Measurements from ENCODE around the gene DNAAF5. TPM values are rescaled to one million over a fixed set of nuclear protein-coding genes. Genes with fewer than 3 reads are reported as not detected.

The DNAAF5 gene
- total and polyA plus RNA-seq, 2 experiments from 2014 or later = 19.0 to 23.5 TPM

GRCh38 chr7:833601-834258, 107.2 kb downstream of the DNAAF5 start:
- H4K20me1 ChIP-seq (ENCODE audit: insufficient read depth, poor library complexity, severe bottlenecking) = peaks cover 28% of the 10 kb centered on the region
- WGBS (ENCODE audit: low lambda C conversion rate, missing lambda C conversion rate) = 99% methylated on average over 8 of the region's 8 CpGs

DNA sequence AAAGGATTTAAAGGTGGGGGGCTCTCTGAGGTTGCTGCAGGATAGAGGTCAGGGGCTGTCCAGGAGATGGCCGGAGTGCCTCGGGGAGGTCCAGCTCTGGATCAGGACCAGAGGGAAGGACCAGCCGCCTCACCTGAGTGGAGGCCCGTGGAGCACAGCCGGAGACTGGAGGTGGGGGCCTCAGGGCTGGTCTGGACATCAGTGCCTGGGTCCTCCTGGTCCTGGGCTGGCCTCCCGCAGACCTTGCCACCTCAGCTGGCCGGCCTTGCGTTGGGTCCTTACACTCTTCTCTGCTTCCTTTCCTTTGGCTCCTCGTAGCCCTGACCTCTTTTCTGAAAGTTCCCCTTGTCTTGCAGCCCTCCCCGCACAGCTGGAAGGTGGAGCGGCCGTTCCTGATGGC, 107.8 kb downstream of the DNAAF5 start:
- WGBS (ENCODE audit: low lambda C conversion rate, missing lambda C conversion rate) = 97% methylated on average over 10 of the region's 12 CpGs
- Histone ChIP-seq H3K36me3 (replicated peaks; ENCODE audit: insufficient read depth, low read depth) (no peaks in the 10 kb centered on the region), H4K20me1 (ENCODE audit: insufficient read depth, poor library complexity, severe bottlenecking) (peaks cover 28% of the 10 kb centered on the region), H3K4me1 (ENCODE audit: insufficient read depth) (peaks cover 23% of the 10 kb centered on the region), H3K4me2 (no peak overlapping the region), H3K4me3 (no peak overlapping the region), H3K27ac (no peak overlapping the region), H3K9me3 (ENCODE audit: low read depth) (no peaks in the 10 kb centered on the region), H3K79me2 (peaks cover 78% of the 10 kb centered on the region), H3K9me2 (replicated peaks; ENCODE audit: insufficient read depth) (no peaks in the 10 kb centered on the region), H2AFZ (no peak overlapping the region), H3K27me3 (no peaks in the 10 kb centered on the region)
- DNase-seq (ENCODE audit: low spot score) = no peak
- TF ChIP-seq EZH2phosphoT487 (IDR thresholded peaks at IDR 0.05; ENCODE audit: low read depth, severe bottlenecking, unreplicated experiment) (no peak), EZH2 (IDR thresholded peaks at IDR 0.05; ENCODE audit: borderline replicate concordance) (no peak)
- TF ChIP-seq, protein P1, sequence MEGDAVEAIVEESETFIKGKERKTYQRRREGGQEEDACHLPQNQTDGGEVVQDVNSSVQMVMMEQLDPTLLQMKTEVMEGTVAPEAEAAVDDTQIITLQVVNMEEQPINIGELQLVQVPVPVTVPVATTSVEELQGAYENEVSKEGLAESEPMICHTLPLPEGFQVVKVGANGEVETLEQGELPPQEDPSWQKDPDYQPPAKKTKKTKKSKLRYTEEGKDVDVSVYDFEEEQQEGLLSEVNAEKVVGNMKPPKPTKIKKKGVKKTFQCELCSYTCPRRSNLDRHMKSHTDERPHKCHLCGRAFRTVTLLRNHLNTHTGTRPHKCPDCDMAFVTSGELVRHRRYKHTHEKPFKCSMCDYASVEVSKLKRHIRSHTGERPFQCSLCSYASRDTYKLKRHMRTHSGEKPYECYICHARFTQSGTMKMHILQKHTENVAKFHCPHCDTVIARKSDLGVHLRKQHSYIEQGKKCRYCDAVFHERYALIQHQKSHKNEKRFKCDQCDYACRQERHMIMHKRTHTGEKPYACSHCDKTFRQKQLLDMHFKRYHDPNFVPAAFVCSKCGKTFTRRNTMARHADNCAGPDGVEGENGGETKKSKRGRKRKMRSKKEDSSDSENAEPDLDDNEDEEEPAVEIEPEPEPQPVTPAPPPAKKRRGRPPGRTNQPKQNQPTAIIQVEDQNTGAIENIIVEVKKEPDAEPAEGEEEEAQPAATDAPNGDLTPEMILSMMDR (IDR thresholded peaks at IDR 0.05; ENCODE audit: poor library complexity) = no peak

More at GRCh38 chr7:833601-834258, 107.2 kb downstream of the DNAAF5 start:
- H3K4me3 ChIP-seq = no peak overlapping the region
- H3K27me3 ChIP-seq = no peaks in the 10 kb centered on the region
- no peaks in the 10 kb centered on the region for H3K36me3 ChIP-seq (replicated peaks; ENCODE audit: insufficient read depth, low read depth)
- no peaks in the 10 kb centered on the region for H3K9me2 ChIP-seq (replicated peaks; ENCODE audit: insufficient read depth)
- DNase-seq (ENCODE audit: low spot score) = no peak
- no peaks in the 10 kb centered on the region for H3K9me3 ChIP-seq (ENCODE audit: low read depth)
- peaks cover 84% of the 10 kb centered on the region for H3K79me2 ChIP-seq
- no peak overlapping the region for H2AFZ ChIP-seq
- no peak overlapping the region for H3K4me2 ChIP-seq
- no peak for TF ChIP-seq EZH2phosphoT487 (IDR thresholded peaks at IDR 0.05; ENCODE audit: low read depth, severe bottlenecking, unreplicated experiment)
- TF ChIP-seq EZH2 (IDR thresholded peaks at IDR 0.05; ENCODE audit: borderline replicate concordance) = no peak
- TF ChIP-seq, protein P1 (IDR thresholded peaks at IDR 0.05; ENCODE audit: poor library complexity) = no peak
- H3K27ac ChIP-seq = peak overlapping the region; percentile 95
- peaks cover 23% of the 10 kb centered on the region for H3K4me1 ChIP-seq (ENCODE audit: insufficient read depth)

DNA sequence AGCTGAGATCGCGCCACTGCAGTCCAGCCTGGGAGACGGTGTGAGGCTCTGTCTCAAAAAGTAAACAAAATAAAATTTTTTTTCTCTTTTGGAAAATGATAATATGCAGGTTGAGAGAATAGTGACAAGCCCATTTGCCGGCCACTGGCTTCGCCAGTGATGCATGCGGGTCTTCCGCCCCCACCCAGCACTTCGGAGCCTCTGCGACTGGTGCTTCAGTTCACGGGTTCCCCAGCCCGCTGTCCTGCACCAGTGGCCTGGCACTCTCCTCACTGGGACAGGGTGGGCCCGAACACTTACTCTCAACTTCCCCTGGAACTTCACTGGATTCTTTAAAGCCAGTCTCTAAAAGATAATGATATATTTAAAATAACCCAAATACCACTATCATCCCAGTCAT, 108.5 kb downstream of the DNAAF5 start:
- H3K4me2 ChIP-seq = no peak overlapping the region
- H3K36me3 ChIP-seq (replicated peaks; ENCODE audit: insufficient read depth, low read depth) = no peaks in the 10 kb centered on the region
- WGBS (ENCODE audit: low lambda C conversion rate, missing lambda C conversion rate) = 95% methylated on average over 12 of the region's 12 CpGs
- peaks cover 71% of the 10 kb centered on the region for H3K79me2 ChIP-seq
- DNase-seq (ENCODE audit: low spot score) = no peak
- no peak overlapping the region for H2AFZ ChIP-seq
- H3K27ac ChIP-seq = no peak overlapping the region
- no peak overlapping the region for H3K4me3 ChIP-seq
- peaks cover 28% of the 10 kb centered on the region for H4K20me1 ChIP-seq (ENCODE audit: insufficient read depth, poor library complexity, severe bottlenecking)
- TF ChIP-seq EZH2 (IDR thresholded peaks at IDR 0.05; ENCODE audit: borderline replicate concordance) (no peak), EZH2phosphoT487 (IDR thresholded peaks at IDR 0.05; ENCODE audit: low read depth, severe bottlenecking, unreplicated experiment) (no peak)
- TF ChIP-seq, protein P1 (IDR thresholded peaks at IDR 0.05; ENCODE audit: poor library complexity) = no peak
- no peaks in the 10 kb centered on the region for H3K9me3 ChIP-seq (ENCODE audit: low read depth)
- H3K4me1 ChIP-seq (ENCODE audit: insufficient read depth) = peaks cover 23% of the 10 kb centered on the region
- no peaks in the 10 kb centered on the region for H3K27me3 ChIP-seq
- H3K9me2 ChIP-seq (replicated peaks; ENCODE audit: insufficient read depth) = no peaks in the 10 kb centered on the region
